Neural progenitor cell (in vitro differentiated cells): Measurements from ENCODE around the gene POLR2J. TPM values are rescaled to one million over a fixed set of nuclear protein-coding genes. Genes with fewer than 3 reads are reported as not detected.

Experiments
- DNase-seq: peaks from one replicate; pipeline ENCODE4 v3.0.0-alpha.2; 2016; ENCODE audit warnings: low spot score
- H2AFZ ChIP-seq: fragments of 200-600 bp; sonication (generic); replicated peaks from 2 replicates; pipeline ENCODE4 v1.6.1; 2016; ENCODE audit warnings: antibody characterized with exemption
- H3F3A ChIP-seq: fragments of 200-600 bp; sonication (generic); 2 replicates; pipeline ENCODE4 v1.6.1; 2016; ENCODE audit warnings: antibody characterized with exemption, low read depth
- H3K27ac ChIP-seq: fragments of 200-600 bp; sonication (generic); 2 replicates; pipeline ENCODE4 v1.5.1; 2016; ENCODE audit warnings: mild to moderate bottlenecking
- H3K27me3 ChIP-seq: fragments of 200-600 bp; sonication (generic); 2 replicates; pipeline ENCODE4 v1.6.1; 2016; ENCODE audit warnings: mild to moderate bottlenecking, moderate library complexity
- H3K36me3 ChIP-seq: fragments of 200-600 bp; sonication (generic); 2 replicates; pipeline ENCODE4 v1.5.1; 2016
- H3K4me1 ChIP-seq: fragments of 200-600 bp; sonication (generic); 2 replicates; pipeline ENCODE4 v1.6.1; 2016; ENCODE audit warnings: mixed run types
- H3K4me2 ChIP-seq: fragments of 200-600 bp; sonication (generic); 2 replicates; pipeline ENCODE4 v1.6.1; 2016
- H3K4me3 ChIP-seq: fragments of 200-600 bp; sonication (generic); 2 replicates; pipeline ENCODE4 v1.5.1; 2016
- H3K79me2 ChIP-seq: fragments of 200-600 bp; sonication (generic); 2 replicates; pipeline ENCODE4 v1.6.1; 2016; ENCODE audit warnings: low read depth
- H3K9ac ChIP-seq: fragments of 200-600 bp; sonication (generic); 2 replicates; pipeline ENCODE4 v1.6.1; 2016
- H3K9me3 ChIP-seq: fragments of 200-600 bp; sonication (generic); 2 replicates; pipeline ENCODE4 v1.5.1; 2016; ENCODE audit warnings: low read depth
- H4K20me1 ChIP-seq: fragments of 200-600 bp; sonication (generic); 2 replicates; pipeline ENCODE4 v1.6.1; 2016; ENCODE audit warnings: low read depth
- H3K27ac Mint-ChIP-seq: 3 replicates; pipeline ENCODE4 v1.8.0; 2021; ENCODE audit warnings: mixed read lengths
- H3K27me3 Mint-ChIP-seq: 2 replicates; pipeline ENCODE4 v1.8.0; 2022; ENCODE audit warnings: low read depth, mild to moderate bottlenecking, inconsistent platforms, moderate library complexity, mixed read lengths; ENCODE audit not compliant: insufficient read depth
- H3K36me3 Mint-ChIP-seq: 3 replicates; pipeline ENCODE4 v1.8.0; 2021; ENCODE audit warnings: mixed read lengths
- H3K4me1 Mint-ChIP-seq: 3 replicates; pipeline ENCODE4 v1.8.0; 2021; ENCODE audit warnings: mixed read lengths
- H3K4me3 Mint-ChIP-seq: 3 replicates; pipeline ENCODE4 v1.8.0; 2021; ENCODE audit warnings: mild to moderate bottlenecking, moderate library complexity, mixed read lengths
- H3K9me3 Mint-ChIP-seq: 3 replicates; pipeline ENCODE4 v1.8.0; 2020; ENCODE audit warnings: mixed read lengths
- CTCF ChIP-seq: fragments of 200-600 bp; sonication (generic); IDR thresholded peaks from 2 replicates; pipeline ENCODE4 v1.5.1; 2017; ENCODE audit warnings: antibody characterized with exemption, mild to moderate bottlenecking
- EZH2 ChIP-seq: fragments of 200-600 bp; sonication (generic); IDR thresholded peaks from 2 replicates; pipeline ENCODE4 v1.6.1; 2017; ENCODE audit warnings: antibody characterized with exemption, mild to moderate bottlenecking, moderate library complexity
- EZH2phosphoT487 ChIP-seq: fragments of 200-600 bp; sonication (generic); IDR thresholded peaks from 2 replicates; pipeline ENCODE4 v1.6.1; 2017; ENCODE audit warnings: antibody characterized with exemption
- microRNA-seq: library from miRNA; unstranded; fragments of <30 nt; microRNA quantifications from one replicate; pipeline ENCODE4, GENCODE V29; 2016
- total RNA-seq: library from RNA; depleted of rRNA; stranded (reverse); fragments of >200 nt; gene quantifications from 2 replicates; pipeline ENCODE4 v1.2.3, GENCODE V29; 2015; ENCODE audit warnings: low replicate concordance

The POLR2J gene
- total RNA-seq, 1 donor from 2014 or later, result 11.4 TPM

- Mint-ChIP-seq H3K27me3 (peaks cover 7% of the 10 kb centered on the region), H3K27ac (no peak overlapping the region), H3K36me3 (peaks cover 20% of the 10 kb centered on the region), H3K4me3 (no peak overlapping the region), H3K9me3 (no peaks in the 10 kb centered on the region), H3K4me1 (peaks cover 16% of the 10 kb centered on the region)
- H3K27me3 ChIP-seq, result no peaks in the 10 kb centered on the region
- no peaks in the 10 kb centered on the region for H3K79me2 ChIP-seq
- no peak overlapping the region for H3K4me2 ChIP-seq
- no peak overlapping the region for H2AFZ ChIP-seq
- no peak overlapping the region for H3K9ac ChIP-seq
- H3K4me3 ChIP-seq, result no peak overlapping the region
- TF ChIP-seq CTCF (no peak), EZH2 (no peak), EZH2phosphoT487 (no peak)
- no peaks in the 10 kb centered on the region for H3K4me1 ChIP-seq
- H3K9me3 ChIP-seq, result no peaks in the 10 kb centered on the region
- H3F3A ChIP-seq, result no peaks in the 10 kb centered on the region
- H3K27ac ChIP-seq, result no peak overlapping the region
- no peak for DNase-seq
- H4K20me1 ChIP-seq, result peaks cover 11% of the 10 kb centered on the region
- H3K36me3 ChIP-seq, result no peaks in the 10 kb centered on the region
These were observed 53.0 kb downstream of the POLR2J start for GRCh38 chr7:102425639-102426267.

GRCh38 chr7:102424787-102425218, 53.9 kb downstream of the POLR2J start:
- Histone ChIP-seq H4K20me1 (peaks cover 13% of the 10 kb centered on the region), H3K27me3 (no peaks in the 10 kb centered on the region), H3K4me2 (no peak overlapping the region), H3K36me3 (no peaks in the 10 kb centered on the region), H3K4me3 (no peak overlapping the region), H3K27ac (no peak overlapping the region), H3K9me3 (no peaks in the 10 kb centered on the region), H2AFZ (no peak overlapping the region), H3K9ac (no peak overlapping the region), H3K79me2 (no peaks in the 10 kb centered on the region), H3K4me1 (no peaks in the 10 kb centered on the region), H3F3A (no peaks in the 10 kb centered on the region)
- Mint-ChIP-seq H3K4me3 (peak overlapping the region; percentile 27), H3K4me1 (peaks cover 16% of the 10 kb centered on the region), H3K36me3 (peaks cover 24% of the 10 kb centered on the region), H3K27ac (peak overlapping the region; percentile 91), H3K27me3 (peaks cover 5% of the 10 kb centered on the region), H3K9me3 (no peaks in the 10 kb centered on the region)
- DNase-seq, result no peak
- TF ChIP-seq CTCF (no peak), EZH2phosphoT487 (no peak), EZH2 (no peak)

- H3K27me3 ChIP-seq, result no peaks in the 10 kb centered on the region
- no peak overlapping the region for H3K4me2 ChIP-seq
- H3F3A ChIP-seq, result no peaks in the 10 kb centered on the region
- no peaks in the 10 kb centered on the region for H3K4me1 ChIP-seq
- H3K36me3 ChIP-seq, result no peaks in the 10 kb centered on the region
- peaks cover 5% of the 10 kb centered on the region for H3K27me3 Mint-ChIP-seq
- peaks cover 16% of the 10 kb centered on the region for H3K4me1 Mint-ChIP-seq
- TF ChIP-seq EZH2phosphoT487 (no peak), CTCF (no peak), EZH2 (no peak)
- no peak overlapping the region for H3K27ac ChIP-seq
- H3K27ac Mint-ChIP-seq, result no peak overlapping the region
- H3K36me3 Mint-ChIP-seq, result peaks cover 28% of the 10 kb centered on the region
- no peak overlapping the region for H3K4me3 ChIP-seq
- H3K9me3 ChIP-seq, result no peaks in the 10 kb centered on the region
- H3K79me2 ChIP-seq, result no peaks in the 10 kb centered on the region
- no peak for DNase-seq
- H3K9me3 Mint-ChIP-seq, result no peaks in the 10 kb centered on the region
- peaks cover 14% of the 10 kb centered on the region for H4K20me1 ChIP-seq
- H3K9ac ChIP-seq, result no peak overlapping the region
- no peak overlapping the region for H2AFZ ChIP-seq
- no peak overlapping the region for H3K4me3 Mint-ChIP-seq
These were observed 54.6 kb downstream of the POLR2J start for GRCh38 chr7:102424129-102424551.

Small RNAs within 50 kb of the gene (microRNA-seq; reads per million reads assigned to microRNA genes)
- gene MIR4467 (not detected), gene MIR5090 (1.1 reads per million)

Other genes starting within 250 kb of the POLR2J start
- 2.0 and 15.1 TPM in 2 replicates for gene SH2B2, start 192.1 kb downstream of the POLR2J start, total RNA-seq
- gene SPDYE6, start 122.5 kb downstream of the POLR2J start, total RNA-seq, result not detected in 2 replicates
- 29.1 and 44.5 TPM in 2 replicates for gene PRKRIP1, start 82.6 kb downstream of the POLR2J start, total RNA-seq
- gene ORAI2, start 45.3 kb downstream of the POLR2J start, total RNA-seq, result 15.7 and 21.9 TPM in 2 replicates
- 6.5 and 50.7 TPM in 2 replicates for gene ALKBH4, start 14.1 kb downstream of the POLR2J start, total RNA-seq
- 16.9 and 31.8 TPM in 2 replicates for gene LRWD1, start 13.9 kb downstream of the POLR2J start, total RNA-seq
- 0.99 and 3.9 TPM in 2 replicates for gene RASA4B, start 38.9 kb upstream of the POLR2J start, total RNA-seq
- 0.21 and 0.77 TPM in 2 replicates for gene UPK3BL2, start 64.8 kb upstream of the POLR2J start, total RNA-seq
- not detected in 2 replicates for gene SPDYE2, start 72.3 kb upstream of the POLR2J start, total RNA-seq
- 14.1 and 21.2 TPM in 2 replicates for gene POLR2J3, start 93.7 kb upstream of the POLR2J start, total RNA-seq
- gene RASA4, start 137.8 kb upstream of the POLR2J start, total RNA-seq, result 6.1 and 22.8 TPM in 2 replicates
- 12.7 and 18.8 TPM in 2 replicates for gene UPK3BL1, start 163.9 kb upstream of the POLR2J start, total RNA-seq
- gene SPDYE2B, start 171.4 kb upstream of the POLR2J start, total RNA-seq, result not detected in 2 replicates
- gene POLR2J2, start 192.7 kb upstream of the POLR2J start, total RNA-seq, result 1.7 and 2.6 TPM in 2 replicates